ENCODE data around the gene ALKBH1. TPM values are rescaled to one million over a fixed set of nuclear protein-coding genes. Genes with fewer than 3 reads are reported as not detected.
"Not testable (repeated sequence)": the region's sequence is repeated elsewhere in the genome, so short reads cannot be mapped to it uniquely, and the experiment has no call there.

The ALKBH1 gene
- polyA plus RNA-seq, 1 donor: 11.9 TPM

GRCh38 chr14:77674931-77675330 lies 32.9 kb downstream of the ALKBH1 start:
- DNase-seq: peak; percentile 15 to 78
- Histone ChIP-seq H3K4me3 (ENCODE audit: low read length) (no peak overlapping the region), H3K36me3 (ENCODE audit: control insufficient read depth, insufficient read depth, low read length) (peaks cover 41% of the 10 kb centered on the region), H3K27me3 (ENCODE audit: control insufficient read depth, insufficient read depth, low read length) (no peaks in the 10 kb centered on the region), H3K27ac (ENCODE audit: low read length) (peak overlapping the region; percentile 17), H3K9me3 (ENCODE audit: control insufficient read depth, low read depth, low read length) (no peaks in the 10 kb centered on the region), H3K4me1 (ENCODE audit: control insufficient read depth, insufficient read depth, low read length) (peaks cover 8% of the 10 kb centered on the region)
- WGBS (ENCODE audit: insufficient coverage, low lambda C conversion rate): no CpG with 5 or more reads among the region's 8 CpGs

DNA sequence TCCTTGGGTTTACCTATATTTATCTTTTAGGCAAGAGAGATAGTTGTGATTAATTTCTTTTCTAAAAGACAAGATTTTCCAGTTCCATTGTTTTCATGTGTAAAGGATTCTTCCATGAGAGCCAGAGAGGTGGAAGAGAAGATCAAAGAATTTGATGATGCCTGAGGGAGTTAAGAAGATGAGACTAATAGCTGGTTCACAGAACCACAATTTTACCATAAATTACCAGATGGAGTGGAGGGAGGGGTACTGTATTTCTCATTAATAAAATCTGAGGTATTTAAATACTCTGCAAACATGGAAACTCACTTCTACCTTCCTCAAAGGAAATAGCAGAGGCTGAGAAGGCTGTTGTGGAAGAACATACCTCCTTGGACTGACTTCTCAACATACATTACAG lies 34.6 kb downstream of the ALKBH1 start:
- H3K36me3 ChIP-seq (ENCODE audit: control insufficient read depth, insufficient read depth, low read length): peaks cover 27% of the 10 kb centered on the region
- H3K9me3 ChIP-seq (ENCODE audit: control insufficient read depth, low read depth, low read length): no peaks in the 10 kb centered on the region
- no peak overlapping the region for H3K4me3 ChIP-seq (ENCODE audit: low read length)
- DNase-seq: no peak
- no peak overlapping the region for H3K27ac ChIP-seq (ENCODE audit: low read length)
- H3K27me3 ChIP-seq (ENCODE audit: control insufficient read depth, insufficient read depth, low read length): no peaks in the 10 kb centered on the region
- H3K4me1 ChIP-seq (ENCODE audit: control insufficient read depth, insufficient read depth, low read length): peaks cover 8% of the 10 kb centered on the region

DNA sequence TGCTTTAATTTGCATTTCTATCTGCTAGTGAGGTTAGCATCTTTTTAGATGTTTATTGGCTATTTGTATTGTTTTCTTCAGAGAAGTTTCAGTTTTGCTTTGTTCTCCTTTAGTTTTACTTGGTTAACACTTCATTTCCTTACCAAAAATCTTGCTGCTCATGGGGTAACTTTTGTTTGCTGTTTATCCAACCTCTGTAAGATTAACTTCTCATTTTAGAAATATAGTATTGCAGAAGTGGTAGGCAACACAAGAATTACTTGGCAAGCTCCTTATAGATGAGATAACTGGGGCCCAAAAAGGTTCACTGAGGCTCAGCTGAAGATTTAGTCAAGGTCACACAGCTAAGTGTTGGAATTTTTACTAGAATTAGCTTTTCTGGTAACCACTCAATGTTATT lies 40.5 kb downstream of the ALKBH1 start:
- no peak overlapping the region for H3K4me3 ChIP-seq (ENCODE audit: low read length)
- no peaks in the 10 kb centered on the region for H3K4me1 ChIP-seq (ENCODE audit: control insufficient read depth, insufficient read depth, low read length)
- H3K9me3 ChIP-seq (ENCODE audit: control insufficient read depth, low read depth, low read length): no peaks in the 10 kb centered on the region
- no peak overlapping the region for H3K27ac ChIP-seq (ENCODE audit: low read length)
- DNase-seq: no peak
- no peaks in the 10 kb centered on the region for H3K27me3 ChIP-seq (ENCODE audit: control insufficient read depth, insufficient read depth, low read length)
- peaks cover 1% of the 10 kb centered on the region for H3K36me3 ChIP-seq (ENCODE audit: control insufficient read depth, insufficient read depth, low read length)

- H3K9me3 ChIP-seq (ENCODE audit: control insufficient read depth, low read depth, low read length): no peaks in the 10 kb centered on the region
- no peaks in the 10 kb centered on the region for H3K36me3 ChIP-seq (ENCODE audit: control insufficient read depth, insufficient read depth, low read length)
- no peaks in the 10 kb centered on the region for H3K27me3 ChIP-seq (ENCODE audit: control insufficient read depth, insufficient read depth, low read length)
- 100% methylated on average over 1 of the region's 6 CpGs for WGBS (ENCODE audit: insufficient coverage, low lambda C conversion rate)
- no peaks in the 10 kb centered on the region for H3K4me1 ChIP-seq (ENCODE audit: control insufficient read depth, insufficient read depth, low read length)
- DNase-seq: no peak
- no peak overlapping the region for H3K27ac ChIP-seq (ENCODE audit: low read length)
- no peak overlapping the region for H3K4me3 ChIP-seq (ENCODE audit: low read length)
Measured at GRCh38 chr14:77663293-77663692, 44.5 kb downstream of the ALKBH1 start.

- not testable (repeated sequence) for H3K9me3 ChIP-seq (ENCODE audit: control insufficient read depth, low read depth, low read length)
Measured at GRCh38 chr14:77661562-77661961, 46.3 kb downstream of the ALKBH1 start.

DNA sequence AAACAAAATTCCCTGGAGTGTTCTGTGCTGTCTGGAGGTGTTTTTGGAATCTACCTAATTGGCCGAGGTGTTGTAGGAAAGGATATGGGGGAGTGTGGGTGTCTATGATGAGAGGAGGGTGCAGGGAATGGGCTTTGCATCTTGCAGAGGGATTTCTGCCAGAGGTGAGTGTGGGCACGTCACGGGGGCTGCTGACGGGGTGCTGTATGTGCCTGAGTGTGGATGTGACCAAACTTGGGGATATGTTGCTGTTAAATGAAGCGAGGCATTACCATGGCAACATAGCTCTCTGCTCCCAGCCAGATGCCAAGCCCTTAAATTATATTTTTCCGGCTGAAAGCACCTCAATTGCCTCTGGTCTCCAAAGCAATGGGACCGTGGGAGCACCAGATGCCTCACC lies 47.1 kb downstream of the ALKBH1 start:
- H3K4me1 ChIP-seq (ENCODE audit: control insufficient read depth, insufficient read depth, low read length): no peaks in the 10 kb centered on the region
- H3K27ac ChIP-seq (ENCODE audit: low read length): no peak overlapping the region
- H3K4me3 ChIP-seq (ENCODE audit: low read length): no peak overlapping the region
- WGBS (ENCODE audit: insufficient coverage, low lambda C conversion rate): no CpG with 5 or more reads among the region's 7 CpGs
- H3K9me3 ChIP-seq (ENCODE audit: control insufficient read depth, low read depth, low read length): no peaks in the 10 kb centered on the region
- H3K36me3 ChIP-seq (ENCODE audit: control insufficient read depth, insufficient read depth, low read length): no peaks in the 10 kb centered on the region
- H3K27me3 ChIP-seq (ENCODE audit: control insufficient read depth, insufficient read depth, low read length): no peaks in the 10 kb centered on the region
- no peak for DNase-seq

More at GRCh38 chr14:77661562-77661961, 46.3 kb downstream of the ALKBH1 start:
- H3K27ac ChIP-seq (ENCODE audit: low read length); H3K36me3 ChIP-seq (ENCODE audit: control insufficient read depth, insufficient read depth, low read length); DNase-seq; H3K4me1 ChIP-seq (ENCODE audit: control insufficient read depth, insufficient read depth, low read length); H3K4me3 ChIP-seq (ENCODE audit: low read length); H3K27me3 ChIP-seq (ENCODE audit: control insufficient read depth, insufficient read depth, low read length): not testable (repeated sequence)
- WGBS (ENCODE audit: insufficient coverage, low lambda C conversion rate): no CpG with 5 or more reads among the region's 9 CpGs

DNA sequence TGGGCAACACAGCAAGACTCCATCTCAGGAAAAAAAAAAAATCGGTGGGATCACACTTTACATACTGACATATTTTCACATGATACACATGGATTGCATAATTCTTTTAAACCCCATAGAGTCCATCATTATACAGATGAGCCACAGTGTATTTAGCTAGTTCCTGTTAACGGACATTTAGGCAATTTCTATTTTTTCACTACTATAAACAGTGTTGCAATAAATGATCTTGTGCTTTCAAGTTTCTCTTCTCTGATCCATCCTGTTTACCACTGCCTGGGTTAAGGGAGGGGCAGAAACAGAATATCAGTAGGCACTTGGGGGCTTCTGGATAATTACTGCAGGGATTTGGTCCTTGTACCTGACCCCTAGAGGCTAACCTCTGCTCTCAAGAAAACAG lies 48.0 kb downstream of the ALKBH1 start:
- H3K4me1 ChIP-seq (ENCODE audit: control insufficient read depth, insufficient read depth, low read length): no peaks in the 10 kb centered on the region
- H3K36me3 ChIP-seq (ENCODE audit: control insufficient read depth, insufficient read depth, low read length): no peaks in the 10 kb centered on the region
- no peak overlapping the region for H3K4me3 ChIP-seq (ENCODE audit: low read length)
- no peak overlapping the region for H3K27ac ChIP-seq (ENCODE audit: low read length)
- DNase-seq: no peak
- no peaks in the 10 kb centered on the region for H3K9me3 ChIP-seq (ENCODE audit: control insufficient read depth, low read depth, low read length)
- WGBS (ENCODE audit: insufficient coverage, low lambda C conversion rate): no CpG with 5 or more reads among the region's 2 CpGs
- no peaks in the 10 kb centered on the region for H3K27me3 ChIP-seq (ENCODE audit: control insufficient read depth, insufficient read depth, low read length)

DNA sequence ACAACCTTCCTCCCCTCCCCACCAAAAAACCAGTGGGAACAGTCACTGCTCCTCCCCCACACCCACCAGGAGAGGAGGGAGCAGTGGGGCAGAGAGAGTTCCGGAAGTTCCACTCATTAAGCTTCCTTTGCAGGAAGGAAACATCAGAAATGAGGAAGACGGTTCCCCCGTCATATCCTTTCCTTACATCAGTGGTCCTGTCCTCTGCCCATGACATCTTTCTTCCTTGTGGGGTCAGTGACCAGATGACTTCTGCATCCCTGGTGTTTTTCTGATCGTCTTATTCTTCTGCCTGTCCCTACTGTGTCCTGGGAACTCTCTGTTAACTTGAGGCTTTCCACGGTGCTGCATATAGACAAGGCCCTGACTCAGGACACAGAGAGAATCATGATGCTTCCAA lies 50.5 kb downstream of the ALKBH1 start:
- Histone ChIP-seq H3K4me3 (ENCODE audit: low read length) (no peak overlapping the region), H3K9me3 (ENCODE audit: control insufficient read depth, low read depth, low read length) (no peaks in the 10 kb centered on the region), H3K4me1 (ENCODE audit: control insufficient read depth, insufficient read depth, low read length) (peaks cover 3% of the 10 kb centered on the region), H3K27me3 (ENCODE audit: control insufficient read depth, insufficient read depth, low read length) (no peaks in the 10 kb centered on the region), H3K27ac (ENCODE audit: low read length) (no peak overlapping the region), H3K36me3 (ENCODE audit: control insufficient read depth, insufficient read depth, low read length) (no peaks in the 10 kb centered on the region)
- no CpG with 5 or more reads among the region's 5 CpGs for WGBS (ENCODE audit: insufficient coverage, low lambda C conversion rate)
- DNase-seq: no peak

DNA sequence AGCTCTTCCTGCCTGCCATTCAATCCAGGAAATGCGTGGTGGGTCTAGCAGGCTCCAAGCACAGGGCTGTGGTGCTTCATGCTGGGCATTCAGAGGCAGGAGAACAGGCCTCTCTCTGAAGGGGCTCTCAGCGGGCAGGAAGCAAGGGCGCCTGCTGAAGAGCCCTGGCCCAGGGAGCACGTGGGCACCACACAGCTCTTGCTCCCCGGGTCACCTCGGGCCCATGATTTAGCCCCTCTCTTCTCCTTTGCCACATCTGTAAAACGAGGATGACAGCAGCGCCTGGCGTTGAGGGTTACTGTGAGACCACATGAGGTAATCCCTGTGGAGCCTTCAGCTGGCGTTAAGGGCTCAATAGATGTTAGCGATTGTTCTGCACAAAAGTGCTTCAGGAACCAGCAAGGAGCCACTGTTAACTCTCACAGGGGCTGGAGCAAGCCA lies 53.8 kb downstream of the ALKBH1 start:
- no CpG with 5 or more reads among the region's 11 CpGs for WGBS (ENCODE audit: insufficient coverage, low lambda C conversion rate)
- no peak overlapping the region for H3K27ac ChIP-seq (ENCODE audit: low read length)
- no peaks in the 10 kb centered on the region for H3K9me3 ChIP-seq (ENCODE audit: control insufficient read depth, low read depth, low read length)
- peaks cover 3% of the 10 kb centered on the region for H3K4me1 ChIP-seq (ENCODE audit: control insufficient read depth, insufficient read depth, low read length)
- H3K27me3 ChIP-seq (ENCODE audit: control insufficient read depth, insufficient read depth, low read length): no peaks in the 10 kb centered on the region
- no peak for DNase-seq
- no peaks in the 10 kb centered on the region for H3K36me3 ChIP-seq (ENCODE audit: control insufficient read depth, insufficient read depth, low read length)
- no peak overlapping the region for H3K4me3 ChIP-seq (ENCODE audit: low read length)

DNA sequence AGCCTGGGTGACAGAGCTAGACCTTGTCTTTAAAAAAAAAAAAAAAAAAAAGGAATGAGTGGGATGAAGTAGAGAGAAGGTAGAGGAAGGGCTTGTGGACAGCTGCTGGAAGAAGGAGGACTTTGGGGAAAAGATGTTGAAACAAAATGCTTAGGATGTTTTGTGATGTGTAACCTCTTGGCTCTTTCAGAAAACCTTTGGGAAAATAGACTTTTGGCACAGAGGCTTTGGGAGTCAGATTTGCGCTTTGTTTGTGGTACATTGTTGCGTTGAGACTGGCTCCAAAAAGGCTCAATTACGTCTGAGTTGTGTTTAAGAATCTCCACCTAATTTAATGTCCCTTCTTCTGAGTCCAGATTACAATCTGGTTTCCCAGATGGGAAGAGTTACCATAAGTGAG lies 58.5 kb downstream of the ALKBH1 start:
- DNase-seq: no peak
- Histone ChIP-seq H3K4me1 (ENCODE audit: control insufficient read depth, insufficient read depth, low read length) (peaks cover 20% of the 10 kb centered on the region), H3K27me3 (ENCODE audit: control insufficient read depth, insufficient read depth, low read length) (no peaks in the 10 kb centered on the region), H3K4me3 (ENCODE audit: low read length) (no peak overlapping the region), H3K9me3 (ENCODE audit: control insufficient read depth, low read depth, low read length) (no peaks in the 10 kb centered on the region), H3K36me3 (ENCODE audit: control insufficient read depth, insufficient read depth, low read length) (no peaks in the 10 kb centered on the region), H3K27ac (ENCODE audit: low read length) (no peak overlapping the region)
- 100% methylated on average over 2 of the region's 3 CpGs for WGBS (ENCODE audit: insufficient coverage, low lambda C conversion rate)

- peaks cover 17% of the 10 kb centered on the region for H3K4me1 ChIP-seq (ENCODE audit: control insufficient read depth, insufficient read depth, low read length)
- no peaks in the 10 kb centered on the region for H3K36me3 ChIP-seq (ENCODE audit: control insufficient read depth, insufficient read depth, low read length)
- H3K4me3 ChIP-seq (ENCODE audit: low read length): no peak overlapping the region
- no peaks in the 10 kb centered on the region for H3K9me3 ChIP-seq (ENCODE audit: control insufficient read depth, low read depth, low read length)
- H3K27me3 ChIP-seq (ENCODE audit: control insufficient read depth, insufficient read depth, low read length): no peaks in the 10 kb centered on the region
- H3K27ac ChIP-seq (ENCODE audit: low read length): no peak overlapping the region
- no CpG with 5 or more reads among the region's 2 CpGs for WGBS (ENCODE audit: insufficient coverage, low lambda C conversion rate)
- DNase-seq: peak in 1 of 2 donors; percentile 27
Measured at GRCh38 chr14:77648520-77649200, 59.2 kb downstream of the ALKBH1 start.

Data from large intestine (tissue), 3 donors.